HG03354 (cell line): ENCODE data around the gene OPCML.

Source experiments
- ATAC-seq: cut with Tn5 transposase; IDR thresholded peaks from one replicate; pipeline ENCODE4 v1.9.1; 2021; ENCODE audit warnings: mild to moderate bottlenecking; ENCODE audit not compliant: unreplicated experiment, poor library complexity, severe bottlenecking

OPCML gene

GRCh38 chr11:133070021-133070713 is 462.1 kb downstream of the OPCML start:
- ATAC-seq: no peak

GRCh38 chr11:133065847-133066485 is 466.3 kb downstream of the OPCML start:
- no peak for ATAC-seq

GRCh38 chr11:133064961-133065360 is 467.3 kb downstream of the OPCML start:
- ATAC-seq: no peak

GRCh38 chr11:133064152-133064877 is 468.0 kb downstream of the OPCML start:
- peak; percentile 67 for ATAC-seq

- ATAC-seq: no peak
Observed at GRCh38 chr11:133058501-133058900, 473.8 kb downstream of the OPCML start.

GRCh38 chr11:133053124-133053776 is 479.1 kb downstream of the OPCML start:
- ATAC-seq: no peak

- no peak for ATAC-seq
Observed at GRCh38 chr11:133052537-133052936, 479.8 kb downstream of the OPCML start.

GRCh38 chr11:133049244-133050019 is 482.9 kb downstream of the OPCML start:
- no peak for ATAC-seq

GRCh38 chr11:133048270-133048669 is 484.0 kb downstream of the OPCML start:
- ATAC-seq: no peak

- ATAC-seq: no peak
Observed at GRCh38 chr11:133047771-133048115, 484.6 kb downstream of the OPCML start.

- ATAC-seq: no peak
Observed at GRCh38 chr11:133047036-133047770, 485.1 kb downstream of the OPCML start.

GRCh38 chr11:133046252-133046651 is 486.0 kb downstream of the OPCML start:
- ATAC-seq: no peak

GRCh38 chr11:133041928-133042882 is 490.1 kb downstream of the OPCML start:
- no peak for ATAC-seq

- ATAC-seq: no peak
Observed at GRCh38 chr11:133041181-133041580, 491.1 kb downstream of the OPCML start.

- ATAC-seq: no peak
Observed at GRCh38 chr11:133040289-133040900, 491.9 kb downstream of the OPCML start.

- no peak for ATAC-seq
Observed at GRCh38 chr11:133038850-133039249, 493.5 kb downstream of the OPCML start.

- ATAC-seq: no peak
Observed at GRCh38 chr11:133034929-133035328, 497.4 kb downstream of the OPCML start.

GRCh38 chr11:133029107-133029506 is 503.2 kb downstream of the OPCML start:
- no peak for ATAC-seq
